ENCODE measurements around the gene OTOP3.

The OTOP3 gene

DNA sequence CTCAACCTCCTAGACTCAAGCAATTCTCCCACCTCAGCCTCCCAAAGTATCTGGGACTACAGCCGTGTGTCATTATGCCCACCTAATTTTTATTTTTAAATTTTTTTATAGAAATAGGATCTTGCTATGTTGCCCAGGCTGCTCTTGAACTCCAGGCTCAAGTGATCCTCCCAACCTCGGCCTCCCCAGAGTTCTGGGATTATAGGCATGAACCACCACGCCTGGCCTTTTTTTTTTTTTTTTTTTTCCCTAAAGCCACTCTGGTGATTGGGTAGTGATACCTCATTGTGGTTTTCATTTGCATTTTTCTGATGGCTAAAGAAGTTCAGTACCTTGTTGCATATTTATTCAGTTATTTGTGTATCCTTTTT lies 50.5 kb downstream of the OTOP3 start:
- H3K4me3 ChIP-seq (ENCODE audit: low read depth, low read length), result no peak overlapping the region
- H3K27ac ChIP-seq, result no peak overlapping the region
- TF ChIP-seq, protein P1, sequence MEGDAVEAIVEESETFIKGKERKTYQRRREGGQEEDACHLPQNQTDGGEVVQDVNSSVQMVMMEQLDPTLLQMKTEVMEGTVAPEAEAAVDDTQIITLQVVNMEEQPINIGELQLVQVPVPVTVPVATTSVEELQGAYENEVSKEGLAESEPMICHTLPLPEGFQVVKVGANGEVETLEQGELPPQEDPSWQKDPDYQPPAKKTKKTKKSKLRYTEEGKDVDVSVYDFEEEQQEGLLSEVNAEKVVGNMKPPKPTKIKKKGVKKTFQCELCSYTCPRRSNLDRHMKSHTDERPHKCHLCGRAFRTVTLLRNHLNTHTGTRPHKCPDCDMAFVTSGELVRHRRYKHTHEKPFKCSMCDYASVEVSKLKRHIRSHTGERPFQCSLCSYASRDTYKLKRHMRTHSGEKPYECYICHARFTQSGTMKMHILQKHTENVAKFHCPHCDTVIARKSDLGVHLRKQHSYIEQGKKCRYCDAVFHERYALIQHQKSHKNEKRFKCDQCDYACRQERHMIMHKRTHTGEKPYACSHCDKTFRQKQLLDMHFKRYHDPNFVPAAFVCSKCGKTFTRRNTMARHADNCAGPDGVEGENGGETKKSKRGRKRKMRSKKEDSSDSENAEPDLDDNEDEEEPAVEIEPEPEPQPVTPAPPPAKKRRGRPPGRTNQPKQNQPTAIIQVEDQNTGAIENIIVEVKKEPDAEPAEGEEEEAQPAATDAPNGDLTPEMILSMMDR (IDR thresholded peaks at IDR 0.05; ENCODE audit: low read depth, low read length, missing control alignments), result no peak
- H3K27me3 ChIP-seq (replicated peaks), result no peaks in the 10 kb centered on the region
- no peak for DNase-seq
- in situ Hi-C loops (cut with HindIII; ENCODE audit: low pct_ligation_motif_present, low sequenced_read_pairs), result no loop called here
- no peaks in the 10 kb centered on the region for H3K36me3 ChIP-seq (replicated peaks)

DNA sequence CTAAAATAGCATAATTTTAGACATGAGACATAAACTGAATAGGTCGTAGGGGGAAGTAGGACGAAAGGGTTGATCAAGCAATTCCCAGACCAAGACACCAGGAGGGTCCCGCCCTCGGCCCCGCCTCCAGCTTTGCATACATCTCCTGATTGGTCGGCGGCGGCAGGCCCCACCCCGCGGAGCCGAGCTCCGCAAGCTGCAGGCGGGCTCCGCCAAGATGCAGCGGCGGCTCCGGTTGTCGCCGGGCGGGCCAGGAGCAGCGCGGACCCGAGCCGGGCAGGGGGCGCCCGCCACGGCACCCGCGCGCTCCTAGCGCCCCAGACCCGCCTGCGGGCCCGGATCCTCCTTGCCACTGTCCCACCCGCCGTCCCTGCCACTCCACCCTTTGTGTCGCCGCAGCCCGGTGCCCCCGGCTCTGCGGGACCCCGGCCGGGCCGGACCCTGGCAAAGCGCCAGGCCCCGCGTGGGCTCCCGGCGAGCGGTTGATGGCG lies 51.8 kb downstream of the OTOP3 start, which contains the start of gene CDR2L:
Gene CDR2L, plus strand, starts transcription at position 215 of the 491 bp plus-strand sequence. CDS start 412 bp downstream, outside the sequence.
- TF ChIP-seq, protein P1 (IDR thresholded peaks at IDR 0.05; ENCODE audit: low read depth, low read length, missing control alignments), result no peak
- no peaks in the 10 kb centered on the region for H3K27me3 ChIP-seq (replicated peaks)
- in situ Hi-C loops (cut with HindIII; ENCODE audit: low pct_ligation_motif_present, low sequenced_read_pairs), result no loop called here
- peak within 1 kb of the TSS; percentile 77 for H3K4me3 ChIP-seq (ENCODE audit: low read depth, low read length)
- peak; percentile 93 for DNase-seq
- peaks cover 2% of the 10 kb centered on the region for H3K36me3 ChIP-seq (replicated peaks)
- peak within 1 kb of the TSS; percentile 94 for H3K27ac ChIP-seq

DNA sequence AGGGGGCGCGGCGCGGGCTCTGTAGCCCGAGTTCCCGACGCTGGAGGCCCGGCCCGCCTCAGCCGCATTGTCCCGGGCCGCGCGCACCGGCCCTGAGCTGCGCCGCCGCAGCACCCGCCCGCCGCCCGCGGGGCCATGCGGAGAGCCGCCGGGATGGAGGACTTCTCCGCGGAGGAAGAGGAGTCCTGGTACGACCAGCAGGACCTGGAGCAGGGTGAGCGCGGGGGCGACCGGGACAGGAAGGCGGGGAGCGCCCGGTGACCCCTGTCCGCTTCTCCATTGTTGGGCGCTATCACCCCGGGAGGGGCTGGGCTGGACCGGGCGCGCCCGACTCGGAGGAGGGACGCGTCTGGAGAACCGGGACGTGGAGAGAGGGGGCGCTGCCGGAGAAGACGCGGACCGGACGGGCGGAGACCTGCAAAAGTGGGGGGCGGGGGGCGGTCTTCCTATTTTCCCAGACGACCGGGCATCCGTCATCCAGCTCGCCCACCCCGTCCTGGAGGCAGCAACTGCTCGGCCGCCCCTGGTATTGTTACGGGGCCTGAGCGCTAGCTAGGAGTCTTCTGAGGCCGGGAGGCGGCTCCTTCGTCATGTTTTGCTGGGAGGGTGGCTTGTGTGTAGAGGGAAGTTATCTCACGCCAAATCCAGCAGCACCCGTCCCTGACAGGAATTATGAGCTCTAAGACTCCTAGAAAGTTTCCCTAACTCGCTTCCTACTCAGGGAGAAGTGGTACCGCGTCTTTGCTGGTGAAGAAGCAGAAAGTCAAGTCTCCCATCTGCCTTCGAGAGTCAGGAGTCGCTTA lies 52.4 kb downstream of the OTOP3 start:
- Histone ChIP-seq H3K4me3 (ENCODE audit: low read depth, low read length) (peak overlapping the region; percentile 77), H3K36me3 (replicated peaks) (peaks cover 2% of the 10 kb centered on the region), H3K27ac (peak overlapping the region; percentile 94), H3K27me3 (replicated peaks) (no peaks in the 10 kb centered on the region)
- DNase-seq, result peak; percentile 74
- TF ChIP-seq, protein P1 (IDR thresholded peaks at IDR 0.05; ENCODE audit: low read depth, low read length, missing control alignments), result peak; percentile 60
- in situ Hi-C loops (cut with HindIII; ENCODE audit: low pct_ligation_motif_present, low sequenced_read_pairs), result no loop called here

DNA sequence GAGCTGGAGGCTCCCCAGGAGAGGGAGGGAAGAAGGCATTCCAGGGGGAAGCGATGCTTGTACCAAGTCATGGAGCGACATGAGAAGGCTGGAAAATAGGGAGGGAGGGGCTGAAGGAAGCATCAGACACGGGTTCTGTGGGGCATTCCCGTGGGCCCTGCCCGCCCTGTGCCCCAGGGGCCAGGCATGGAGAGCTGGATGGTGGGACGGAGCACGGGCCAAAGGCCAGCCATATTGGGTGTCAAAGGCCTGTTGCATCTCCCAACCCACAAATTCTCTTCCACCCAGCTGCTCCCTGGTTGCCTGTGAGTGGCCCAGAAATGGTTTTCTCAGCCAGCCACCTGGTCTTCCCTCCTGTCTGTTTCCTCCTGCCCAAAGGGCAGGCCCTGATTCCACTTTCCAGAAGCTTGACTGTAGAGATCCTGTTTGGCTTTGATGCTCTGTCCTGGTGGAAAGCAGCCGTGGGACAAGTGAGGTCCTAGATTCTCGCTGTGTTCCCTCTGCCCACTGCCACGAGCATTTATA lies 54.9 kb downstream of the OTOP3 start:
- TF ChIP-seq, protein P1 (IDR thresholded peaks at IDR 0.05; ENCODE audit: low read depth, low read length, missing control alignments), result no peak

DNA sequence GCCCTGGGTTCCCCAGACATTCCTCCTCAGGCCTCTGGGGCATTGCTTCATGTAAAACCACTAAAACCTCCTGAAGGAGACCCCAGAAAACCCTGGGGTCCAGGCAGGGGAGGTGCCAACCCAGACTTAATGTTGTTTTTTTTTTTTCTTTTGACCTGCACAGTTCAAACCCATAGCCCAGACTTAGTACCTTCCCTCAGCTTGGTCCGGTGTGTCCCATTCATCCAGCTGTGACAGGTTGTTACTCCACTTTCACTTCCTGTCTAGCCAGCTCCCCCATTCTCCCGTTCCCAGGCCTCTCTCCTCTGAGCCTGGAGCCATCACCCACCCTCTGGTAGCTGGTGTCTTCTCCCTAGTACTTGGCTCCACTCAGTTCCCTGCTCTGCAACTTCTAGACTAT lies 56.5 kb downstream of the OTOP3 start:
- Histone ChIP-seq H3K27me3 (replicated peaks) (no peaks in the 10 kb centered on the region), H3K27ac (no peak overlapping the region), H3K36me3 (replicated peaks) (peaks cover 6% of the 10 kb centered on the region), H3K4me3 (ENCODE audit: low read depth, low read length) (no peak overlapping the region)
- DNase-seq, result no peak
- in situ Hi-C loops (cut with HindIII; ENCODE audit: low pct_ligation_motif_present, low sequenced_read_pairs), result no loop called here
- TF ChIP-seq, protein P1 (IDR thresholded peaks at IDR 0.05; ENCODE audit: low read depth, low read length, missing control alignments), result no peak

More for the DNA sequence above, 54.9 kb downstream of the OTOP3 start:
- DNase-seq, result no peak
- Histone ChIP-seq H3K27me3 (replicated peaks) (no peaks in the 10 kb centered on the region), H3K27ac (no peak overlapping the region), H3K36me3 (replicated peaks) (peaks cover 6% of the 10 kb centered on the region), H3K4me3 (ENCODE audit: low read depth, low read length) (no peak overlapping the region)
- in situ Hi-C loops (cut with HindIII; ENCODE audit: low pct_ligation_motif_present, low sequenced_read_pairs), result no loop called here
